Activated naive CD4-positive, alpha-beta T cell treated with anti-CD3 and anti-CD28 coated beads, Interleukin-2, amount 10 ng/mL, durations not matched to agents 7 days and 5 days (primary cell): ENCODE data around the gene ASB6.

Experiments used
- CTCF ChIA-PET: fragments of 350-600 bp; sonication (Branson Sonifier 250); formaldehyde crosslinking; loops from one replicate; lab custom pipeline; 2021; ENCODE audit warnings: antibody characterized with exemption; lab: Charles Lee
- DNase-seq: peaks from one replicate; pipeline ENCODE4 v3.0.0-alpha.2; 2020
- H3K27ac Mint-ChIP-seq: one replicate; pipeline ENCODE4 v1.8.0; 2021; ENCODE audit warnings: mild to moderate bottlenecking, moderate library complexity, mixed read lengths
- H3K27me3 Mint-ChIP-seq: one replicate; pipeline ENCODE4 v1.8.0; 2021; ENCODE audit warnings: mild to moderate bottlenecking, mixed read lengths
- H3K36me3 Mint-ChIP-seq: one replicate; pipeline ENCODE4 v1.8.0; 2021; ENCODE audit warnings: mixed read lengths
- H3K4me1 Mint-ChIP-seq: one replicate; pipeline ENCODE4 v1.8.0; 2021; ENCODE audit warnings: mixed read lengths
- H3K4me3 Mint-ChIP-seq: one replicate; pipeline ENCODE4 v1.8.0; 2021; ENCODE audit warnings: mild to moderate bottlenecking, moderate library complexity, mixed read lengths
- H3K9me3 Mint-ChIP-seq: one replicate; pipeline ENCODE4 v1.8.0; 2021; ENCODE audit warnings: mixed read lengths

The ASB6 gene

GRCh38 chr9:129641750-129642585 is at the start of gene ASB6:
Gene ASB6 (minus strand): TSS chr9:129642151. CDS start chr9:129641999, 152 bp downstream.
- Mint-ChIP-seq H3K36me3 (peaks cover 12% of the 10 kb centered on the region), H3K27me3 (no peaks in the 10 kb centered on the region), H3K27ac (peak within 1 kb of the TSS; percentile 86), H3K4me1 (peaks cover 23% of the 10 kb centered on the region), H3K4me3 (peak within 1 kb of the TSS; percentile 72), H3K9me3 (no peaks in the 10 kb centered on the region)
- peak; percentile 94 for DNase-seq
- CTCF ChIA-PET = interaction anchor here (0.8 to 2.4 kb wide), 8 partner anchors 17 to 148 kb away, joined by 3 to 13 read pairs (median 6); no protein-coding TSS in a partner anchor

DNA sequence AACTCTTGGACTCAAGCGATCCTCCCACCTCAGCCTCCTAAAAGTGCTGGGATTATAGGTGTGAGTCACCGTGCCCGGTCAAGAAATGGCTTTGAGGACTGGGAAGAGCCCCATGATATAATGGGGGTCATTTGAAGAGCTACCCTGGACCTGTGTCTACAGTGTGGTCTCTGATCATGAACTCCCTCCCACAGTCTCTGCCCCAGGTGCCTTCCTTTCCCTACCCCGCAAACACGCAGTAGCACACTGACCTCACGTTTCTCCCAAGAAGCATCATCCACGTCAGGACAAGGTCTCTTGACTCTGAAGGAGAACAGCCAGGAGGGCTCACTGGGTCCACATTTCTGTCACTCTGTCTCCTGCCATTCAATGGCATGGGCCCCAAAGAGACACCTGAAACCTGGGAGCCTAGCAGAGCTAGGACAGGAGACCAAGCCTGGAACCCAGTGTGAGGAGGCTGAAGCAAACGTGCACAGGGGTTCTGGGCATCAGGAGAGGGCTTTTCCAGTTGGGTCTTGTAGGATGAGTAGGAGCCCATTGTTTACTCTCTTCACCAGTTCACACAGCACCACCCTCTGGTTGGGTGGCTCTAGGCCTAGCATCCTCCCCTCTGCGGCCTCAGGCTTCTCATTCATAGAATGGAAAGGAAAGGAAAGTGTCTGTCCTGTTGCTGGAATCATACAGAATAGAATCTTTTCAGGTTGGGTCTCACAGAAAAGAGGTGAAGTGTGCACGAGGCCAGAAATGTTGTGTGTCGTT is 46.5 kb upstream of the ASB6 start:
- Mint-ChIP-seq H3K4me1 (no peaks in the 10 kb centered on the region), H3K27me3 (peaks cover 26% of the 10 kb centered on the region), H3K4me3 (no peak overlapping the region), H3K27ac (no peak overlapping the region), H3K9me3 (no peaks in the 10 kb centered on the region), H3K36me3 (no peaks in the 10 kb centered on the region)
- CTCF ChIA-PET = interaction anchor here (1.3 kb wide), 1 partner anchor 23 kb away, joined by 3 read pairs; the partner anchor contains the start of gene PRRX2
- no peak for DNase-seq

DNA sequence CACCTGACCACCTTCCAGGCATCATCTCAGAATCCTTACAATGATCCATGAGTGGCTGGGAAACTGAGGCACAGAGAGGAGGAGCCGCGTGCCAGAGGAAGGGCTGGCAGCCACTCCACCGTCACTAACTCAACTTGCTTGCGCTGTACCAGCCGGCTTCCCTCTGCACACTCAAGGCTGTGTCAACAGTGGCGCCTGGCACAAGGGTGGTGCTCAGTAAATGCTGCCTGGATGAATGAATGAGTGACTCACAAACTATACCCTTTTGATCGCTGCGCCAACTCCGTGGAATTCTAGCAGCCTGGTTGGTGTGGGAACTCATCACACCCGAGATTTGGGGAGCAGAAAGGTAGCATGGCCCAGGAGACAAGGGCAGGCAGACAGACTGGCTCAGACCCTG is 45.4 kb upstream of the ASB6 start:
- Mint-ChIP-seq H3K27ac (no peak overlapping the region), H3K4me3 (no peak overlapping the region), H3K27me3 (peaks cover 30% of the 10 kb centered on the region), H3K9me3 (no peaks in the 10 kb centered on the region), H3K36me3 (no peaks in the 10 kb centered on the region), H3K4me1 (no peaks in the 10 kb centered on the region)
- CTCF ChIA-PET = no interaction called here
- no peak for DNase-seq

DNA sequence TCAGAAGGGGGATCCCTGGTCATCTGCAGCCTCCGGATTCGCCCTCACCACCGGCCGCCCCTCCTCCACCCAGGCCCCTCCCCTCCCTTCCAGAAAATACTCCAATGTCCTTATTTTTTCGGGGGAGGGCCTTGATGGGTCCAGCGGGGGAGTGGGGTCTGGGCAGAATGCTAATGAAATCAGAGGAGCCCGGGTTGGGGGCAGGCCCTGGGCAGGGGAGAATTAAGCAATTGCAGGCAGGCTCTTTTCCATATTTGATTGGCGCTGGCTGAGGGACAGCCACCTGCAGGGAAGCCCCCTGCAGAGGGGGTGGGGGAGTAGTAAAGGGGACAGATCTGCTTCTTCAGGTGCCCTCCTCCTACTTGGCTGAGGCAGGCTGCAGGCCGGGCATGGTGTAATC is 44.8 kb upstream of the ASB6 start:
- no peak for DNase-seq
- CTCF ChIA-PET = no interaction called here
- Mint-ChIP-seq H3K27me3 (peaks cover 36% of the 10 kb centered on the region), H3K27ac (no peak overlapping the region), H3K4me3 (no peak overlapping the region), H3K36me3 (no peaks in the 10 kb centered on the region), H3K9me3 (no peaks in the 10 kb centered on the region), H3K4me1 (no peaks in the 10 kb centered on the region)

GRCh38 chr9:129685933-129686259 is 43.9 kb upstream of the ASB6 start:
- DNase-seq = no peak
- H3K9me3 Mint-ChIP-seq = no peaks in the 10 kb centered on the region
- CTCF ChIA-PET = no interaction called here
- no peak overlapping the region for H3K4me3 Mint-ChIP-seq
- H3K4me1 Mint-ChIP-seq = no peaks in the 10 kb centered on the region
- no peak overlapping the region for H3K27ac Mint-ChIP-seq
- H3K27me3 Mint-ChIP-seq = peaks cover 42% of the 10 kb centered on the region
- no peaks in the 10 kb centered on the region for H3K36me3 Mint-ChIP-seq

DNA sequence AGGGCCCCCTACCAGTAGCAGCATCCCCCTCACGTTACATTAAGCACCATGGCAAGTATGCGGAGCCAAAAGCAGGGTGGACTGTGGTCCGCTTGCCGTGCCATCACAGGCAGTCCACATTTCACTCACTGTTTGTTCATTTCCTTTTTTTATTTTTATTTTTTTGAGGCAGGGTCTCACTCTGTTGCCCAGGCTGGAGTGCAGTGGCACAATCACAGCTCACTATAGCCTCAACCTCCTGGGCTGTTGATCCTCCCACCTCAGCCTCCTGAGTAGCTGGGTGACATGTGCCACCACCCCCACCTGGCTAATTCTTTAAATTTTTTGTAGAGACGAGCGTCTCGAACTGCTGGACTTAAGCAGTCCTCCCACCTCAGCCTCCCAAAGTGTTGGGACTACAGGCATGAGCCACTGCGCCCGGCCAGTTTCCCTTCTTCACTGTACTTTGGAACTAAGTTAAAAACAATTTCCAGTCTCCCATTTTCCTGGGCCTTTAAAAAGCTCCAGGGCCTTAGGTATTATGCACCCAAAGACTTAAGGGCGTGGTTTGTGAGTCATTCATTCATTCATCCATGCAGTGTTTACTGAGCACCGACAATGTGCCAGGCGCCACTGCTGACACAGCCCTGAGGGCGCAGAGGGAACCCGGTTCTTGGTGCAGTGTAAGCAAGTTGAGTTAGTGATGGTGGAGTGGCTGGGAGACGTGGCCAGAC is 43.4 kb upstream of the ASB6 start:
- CTCF ChIA-PET = no interaction called here
- DNase-seq = no peak
- no peak overlapping the region for H3K27ac Mint-ChIP-seq

DNA sequence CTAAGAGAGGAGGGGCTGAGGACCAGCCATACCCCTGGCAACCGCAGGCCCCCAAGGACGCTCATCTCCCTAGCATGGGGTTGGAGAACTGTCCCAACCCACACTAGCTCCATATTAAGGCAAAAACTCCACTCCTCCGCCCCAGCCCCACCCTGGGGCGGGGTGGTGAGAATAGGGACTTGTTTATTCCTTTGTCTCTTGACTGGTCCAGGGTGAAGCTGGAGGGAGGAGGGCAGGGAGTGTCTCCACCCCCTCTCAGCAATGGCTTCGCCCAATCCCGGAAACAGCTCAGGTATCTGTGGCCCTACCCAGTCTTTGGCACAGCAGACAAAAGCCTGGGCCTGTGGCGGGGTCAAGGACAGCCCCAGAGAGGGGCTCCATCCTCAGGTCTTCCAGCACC is 40.4 kb upstream of the ASB6 start:
- H3K27ac Mint-ChIP-seq = no peak overlapping the region
- no peaks in the 10 kb centered on the region for H3K36me3 Mint-ChIP-seq
- CTCF ChIA-PET = no interaction called here
- H3K4me1 Mint-ChIP-seq = no peaks in the 10 kb centered on the region
- H3K4me3 Mint-ChIP-seq = no peak overlapping the region
- no peaks in the 10 kb centered on the region for H3K9me3 Mint-ChIP-seq
- no peak for DNase-seq
- peaks cover 56% of the 10 kb centered on the region for H3K27me3 Mint-ChIP-seq

More for the DNA sequence above, 43.4 kb upstream of the ASB6 start:
- H3K36me3 Mint-ChIP-seq = no peaks in the 10 kb centered on the region
- no peak overlapping the region for H3K4me3 Mint-ChIP-seq
- no peaks in the 10 kb centered on the region for H3K4me1 Mint-ChIP-seq
- peaks cover 47% of the 10 kb centered on the region for H3K27me3 Mint-ChIP-seq
- H3K9me3 Mint-ChIP-seq = no peaks in the 10 kb centered on the region

- no peak overlapping the region for H3K27ac Mint-ChIP-seq
- no peaks in the 10 kb centered on the region for H3K4me1 Mint-ChIP-seq
- CTCF ChIA-PET = no interaction called here
- peaks cover 56% of the 10 kb centered on the region for H3K27me3 Mint-ChIP-seq
- no peak overlapping the region for H3K4me3 Mint-ChIP-seq
- DNase-seq = no peak
- H3K9me3 Mint-ChIP-seq = no peaks in the 10 kb centered on the region
- H3K36me3 Mint-ChIP-seq = no peaks in the 10 kb centered on the region
Measured at GRCh38 chr9:129681924-129682323, 40.0 kb upstream of the ASB6 start.

GRCh38 chr9:129679537-129679936 is 37.6 kb upstream of the ASB6 start:
- H3K27ac Mint-ChIP-seq = no peak overlapping the region
- H3K36me3 Mint-ChIP-seq = no peaks in the 10 kb centered on the region
- H3K27me3 Mint-ChIP-seq = peaks cover 69% of the 10 kb centered on the region

GRCh38 chr9:129678844-129679243 is 36.9 kb upstream of the ASB6 start:
- no peak overlapping the region for H3K4me3 Mint-ChIP-seq
- H3K27me3 Mint-ChIP-seq = peaks cover 76% of the 10 kb centered on the region

More at GRCh38 chr9:129679537-129679936, 37.6 kb upstream of the ASB6 start:
- CTCF ChIA-PET = no interaction called here
- Mint-ChIP-seq H3K4me1 (no peaks in the 10 kb centered on the region), H3K4me3 (no peak overlapping the region), H3K9me3 (no peaks in the 10 kb centered on the region)
- no peak for DNase-seq

DNA sequence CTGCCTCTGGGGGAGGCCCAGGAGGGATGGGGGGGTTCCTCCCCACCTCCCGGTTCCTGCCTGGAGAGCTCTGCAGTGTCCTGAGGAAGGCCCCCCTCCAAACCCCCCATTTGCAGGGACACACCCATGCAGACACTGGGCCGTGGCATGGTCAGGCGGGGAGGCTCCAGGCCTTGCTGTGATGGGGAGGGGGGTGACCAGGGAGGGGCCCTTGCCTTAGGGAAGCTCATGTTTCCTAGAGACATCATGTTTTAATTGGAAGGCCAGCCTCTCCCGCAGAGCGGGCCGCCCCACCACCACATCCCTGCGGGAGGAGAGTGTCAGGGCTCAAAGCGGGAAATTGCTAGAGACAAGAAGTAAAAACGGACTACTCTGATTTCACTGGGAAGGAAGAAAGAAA is 35.5 kb upstream of the ASB6 start:
- CTCF ChIA-PET = no interaction called here
- H3K4me3 Mint-ChIP-seq = no peak overlapping the region
- no peaks in the 10 kb centered on the region for H3K4me1 Mint-ChIP-seq
- H3K27ac Mint-ChIP-seq = no peak overlapping the region
- DNase-seq = no peak
- no peaks in the 10 kb centered on the region for H3K36me3 Mint-ChIP-seq
- H3K9me3 Mint-ChIP-seq = no peaks in the 10 kb centered on the region
- peaks cover 77% of the 10 kb centered on the region for H3K27me3 Mint-ChIP-seq

More at GRCh38 chr9:129678844-129679243, 36.9 kb upstream of the ASB6 start:
- Mint-ChIP-seq H3K9me3 (no peaks in the 10 kb centered on the region), H3K36me3 (no peaks in the 10 kb centered on the region), H3K4me1 (no peaks in the 10 kb centered on the region), H3K27ac (no peak overlapping the region)
- no peak for DNase-seq
- CTCF ChIA-PET = no interaction called here

DNA sequence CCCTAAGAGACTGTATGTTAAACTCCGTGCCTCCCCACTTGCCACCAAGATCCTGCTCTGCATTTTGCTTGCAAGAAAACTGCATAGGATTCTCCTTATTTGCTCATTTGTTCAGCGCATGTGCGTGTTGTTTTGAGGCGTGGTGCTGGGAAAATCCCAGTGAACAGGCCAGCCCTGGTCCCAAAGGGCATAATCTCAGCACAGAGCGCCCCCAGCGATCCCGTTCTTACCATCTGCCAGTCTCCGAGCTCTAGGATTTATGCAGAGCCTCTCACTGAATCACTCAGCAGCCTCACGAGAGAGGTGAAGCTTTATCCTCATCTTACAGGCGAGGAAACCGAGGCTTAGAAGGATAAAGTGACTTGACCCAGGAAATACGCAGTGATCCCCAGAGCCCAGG is 35.0 kb upstream of the ASB6 start:
- H3K4me1 Mint-ChIP-seq = no peaks in the 10 kb centered on the region
- no peaks in the 10 kb centered on the region for H3K36me3 Mint-ChIP-seq
- H3K4me3 Mint-ChIP-seq = no peak overlapping the region
- CTCF ChIA-PET = no interaction called here
- no peaks in the 10 kb centered on the region for H3K9me3 Mint-ChIP-seq
- peaks cover 77% of the 10 kb centered on the region for H3K27me3 Mint-ChIP-seq
- H3K27ac Mint-ChIP-seq = no peak overlapping the region
- DNase-seq = no peak

GRCh38 chr9:129676287-129676686 is 34.3 kb upstream of the ASB6 start:
- H3K9me3 Mint-ChIP-seq = no peaks in the 10 kb centered on the region
- no peak overlapping the region for H3K27ac Mint-ChIP-seq
- no peak overlapping the region for H3K4me3 Mint-ChIP-seq
- H3K4me1 Mint-ChIP-seq = no peaks in the 10 kb centered on the region
- CTCF ChIA-PET = no interaction called here
- H3K36me3 Mint-ChIP-seq = no peaks in the 10 kb centered on the region
- DNase-seq = no peak
- peaks cover 78% of the 10 kb centered on the region for H3K27me3 Mint-ChIP-seq

DNA sequence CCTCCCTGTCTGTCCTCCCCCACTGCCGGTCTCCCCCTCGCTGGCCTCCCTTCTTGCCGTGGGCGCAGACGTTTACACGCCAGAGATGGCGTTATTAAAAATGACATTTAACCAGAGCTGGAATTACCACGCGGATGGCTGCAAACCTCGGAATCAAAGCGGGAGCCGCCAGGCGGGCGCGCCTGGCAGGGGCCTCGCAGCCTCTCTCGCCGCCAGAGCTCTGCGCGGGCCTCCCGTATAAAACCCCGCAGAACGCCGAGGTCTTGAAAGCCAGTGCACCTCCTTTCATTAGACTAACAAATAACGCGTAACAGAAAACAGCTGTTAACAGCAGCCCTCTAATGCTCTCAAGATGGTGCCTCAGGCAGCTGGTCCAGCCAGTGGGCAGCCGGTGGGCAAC is 33.7 kb upstream of the ASB6 start:
- Mint-ChIP-seq H3K4me1 (no peaks in the 10 kb centered on the region), H3K27me3 (peaks cover 79% of the 10 kb centered on the region), H3K9me3 (no peaks in the 10 kb centered on the region), H3K4me3 (no peak overlapping the region), H3K36me3 (no peaks in the 10 kb centered on the region), H3K27ac (no peak overlapping the region)
- CTCF ChIA-PET = no interaction called here
- no peak for DNase-seq
